Panc1 (cell line): Measurements from ENCODE around the gene IFIH1. TPM values are rescaled to one million over a fixed set of nuclear protein-coding genes. Genes with fewer than 3 reads are reported as not detected.

ENCODE experiments used
- ATAC-seq: fragments of 200-7000 bp; cut with Tn5 transposase; 2 replicates; pipeline ENCODE4 v1.9.1; 2020; ENCODE audit warnings: mild to moderate bottlenecking, moderate library complexity
- BruUV-seq: library from RNA; stranded (reverse); fragments of 400-500 nt; replicated peaks from 2 replicates; lab custom pipeline; 2021; lab: Mats Ljungman, UMichigan
- CTCF ChIA-PET: fragments of 300-600 bp; sonication (Branson Sonifier 250); formaldehyde crosslinking; loops from one replicate; lab custom pipeline; 2022; ENCODE audit warnings: antibody characterized with exemption; lab: Charles Lee
- POLR2A ChIA-PET: fragments of 300-600 bp; sonication (Branson Sonifier 250); formaldehyde crosslinking; loops from one replicate; lab custom pipeline; 2022; ENCODE audit warnings: antibody characterized with exemption; lab: Charles Lee
- DNase-seq: peaks from one replicate; pipeline ENCODE4 v3.0.0-alpha.2; 2010; ENCODE audit warnings: low read depth, low spot score
- H3K27ac ChIP-seq: 2 replicates; pipeline ENCODE4 v1.5.1; 2011; ENCODE audit warnings: mild to moderate bottlenecking, low read length, inconsistent platforms
- H3K27me3 ChIP-seq: fragments of 200-500 bp; sonication (Bioruptor generic); 2 replicates; pipeline ENCODE4 v1.6.0; 2014; ENCODE audit warnings: low read length, inconsistent platforms; ENCODE audit not compliant: control insufficient read depth, insufficient read depth
- H3K36me3 ChIP-seq: fragments of 200-500 bp; sonication (Bioruptor generic); 2 replicates; pipeline ENCODE4 v1.5.1; 2014; ENCODE audit warnings: inconsistent platforms, mild to moderate bottlenecking, low read length, moderate library complexity; ENCODE audit not compliant: control insufficient read depth, insufficient read depth
- H3K4me1 ChIP-seq: 2 replicates; pipeline ENCODE4 v1.5.1; 2011; ENCODE audit warnings: inconsistent platforms, mild to moderate bottlenecking, low read length, moderate library complexity; ENCODE audit not compliant: control insufficient read depth, insufficient read depth
- H3K4me3 ChIP-seq, 2 experiments: 2 replicates each; pipeline ENCODE4 v1.5.1; 2011 to 2012; ENCODE audit warnings: low read depth in 2 of 2, low read length in 2 of 2, mild to moderate bottlenecking in 2 of 2, inconsistent platforms in 1 of 2, moderate library complexity in 1 of 2
- H3K9me3 ChIP-seq: fragments of 200-500 bp; sonication (Bioruptor generic); 2 replicates; pipeline ENCODE4 v1.5.1; 2014; ENCODE audit warnings: low read depth, mild to moderate bottlenecking, inconsistent platforms, low read length, moderate library complexity; ENCODE audit not compliant: control insufficient read depth, insufficient read depth
- POLR2AphosphoS5 ChIP-seq: IDR thresholded peaks from 2 replicates; pipeline ENCODE4 v1.6.1; 2012; ENCODE audit warnings: mild to moderate bottlenecking, low read depth, low read length, moderate library complexity
- SIN3A ChIP-seq: IDR thresholded peaks from 2 replicates; pipeline ENCODE4 v1.6.1; 2012; ENCODE audit warnings: low read depth, mild to moderate bottlenecking, low read length, moderate library complexity, borderline replicate concordance; ENCODE audit not compliant: insufficient read depth
- TCF7L2 ChIP-seq: IDR thresholded peaks from 2 replicates; pipeline ENCODE4 v1.6.1; 2011; ENCODE audit warnings: mild to moderate bottlenecking, low read depth, low read length, inconsistent platforms
- in situ Hi-C: cut with HindIII; loops from 2 replicates; pipeline ENCODE4 v1.10.0; 2016; ENCODE audit warnings: low sequenced_read_pairs, low pct_unique_long_range_greater_than_20kb
- intact Hi-C: fragments of 100-400 bp; cut with micrococcal nuclease; formaldehyde crosslinking; loops from one replicate; pipeline ENCODE4 v1.10.0; 2022; ENCODE audit not compliant: unreplicated experiment
- total RNA-seq: library from RNA; stranded (reverse); gene quantifications from one replicate; pipeline ENCODE4 v1.2.1, GENCODE V29; 2021; ENCODE audit not compliant: unreplicated experiment
- TF ChIP-seq, protein P1 (sequence below): fragments of 450-650 bp; IDR thresholded peaks from 2 replicates; pipeline ENCODE4 v1.5.1; 2017; ENCODE audit warnings: mild to moderate bottlenecking
- TF ChIP-seq, protein P2 (sequence below), 2 experiments: IDR thresholded peaks; 2 replicates each; pipeline ENCODE4 v1.6.1; 2011 to 2012; ENCODE audit warnings: low read depth in 2 of 2, control low read depth in 1 of 2, low read length in 1 of 2, mild to moderate bottlenecking in 1 of 2, moderate library complexity in 1 of 2; ENCODE audit not compliant: insufficient read depth in 1 of 2

IFIH1 gene
- total RNA-seq, 1 experiment from 2014 or later: 15.4 TPM

DNA sequence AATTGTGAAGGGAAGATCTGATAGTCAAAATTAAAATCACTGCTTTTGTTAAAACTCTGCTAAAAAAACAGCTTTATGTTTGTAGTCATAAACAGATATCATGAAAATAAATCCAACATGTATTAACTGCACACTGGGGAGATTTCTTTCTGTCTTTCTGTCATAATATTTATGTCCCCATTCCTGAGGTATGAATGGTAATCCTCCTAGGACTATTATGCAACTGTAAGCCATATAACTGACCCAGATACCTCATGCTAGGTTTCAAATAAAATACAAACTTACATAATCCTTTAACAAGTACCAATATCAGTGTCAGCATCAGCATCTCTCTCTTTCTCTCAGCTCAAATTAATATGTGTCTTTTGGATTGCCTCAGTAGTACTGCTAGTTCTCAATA lies 18.2 kb downstream of the IFIH1 start:
- Histone ChIP-seq H3K36me3 (no peaks in the 10 kb centered on the region), H3K27ac (no peak overlapping the region), H3K4me1 (no peaks in the 10 kb centered on the region), H3K4me3 (no peak overlapping the region), H3K27me3 (no peaks in the 10 kb centered on the region), H3K9me3 (no peaks in the 10 kb centered on the region)
- in situ Hi-C loops: no loop called here
- intact Hi-C loops: no loop called here
- BruUV-seq: no TSS peak
- ChIA-PET POLR2A (no interaction called here), CTCF (no interaction called here)
- ATAC-seq (no peak), DNase-seq (no peak)
- TF ChIP-seq POLR2AphosphoS5 (no peak), SIN3A (no peak), TCF7L2 (no peak)
- TF ChIP-seq, protein P1, sequence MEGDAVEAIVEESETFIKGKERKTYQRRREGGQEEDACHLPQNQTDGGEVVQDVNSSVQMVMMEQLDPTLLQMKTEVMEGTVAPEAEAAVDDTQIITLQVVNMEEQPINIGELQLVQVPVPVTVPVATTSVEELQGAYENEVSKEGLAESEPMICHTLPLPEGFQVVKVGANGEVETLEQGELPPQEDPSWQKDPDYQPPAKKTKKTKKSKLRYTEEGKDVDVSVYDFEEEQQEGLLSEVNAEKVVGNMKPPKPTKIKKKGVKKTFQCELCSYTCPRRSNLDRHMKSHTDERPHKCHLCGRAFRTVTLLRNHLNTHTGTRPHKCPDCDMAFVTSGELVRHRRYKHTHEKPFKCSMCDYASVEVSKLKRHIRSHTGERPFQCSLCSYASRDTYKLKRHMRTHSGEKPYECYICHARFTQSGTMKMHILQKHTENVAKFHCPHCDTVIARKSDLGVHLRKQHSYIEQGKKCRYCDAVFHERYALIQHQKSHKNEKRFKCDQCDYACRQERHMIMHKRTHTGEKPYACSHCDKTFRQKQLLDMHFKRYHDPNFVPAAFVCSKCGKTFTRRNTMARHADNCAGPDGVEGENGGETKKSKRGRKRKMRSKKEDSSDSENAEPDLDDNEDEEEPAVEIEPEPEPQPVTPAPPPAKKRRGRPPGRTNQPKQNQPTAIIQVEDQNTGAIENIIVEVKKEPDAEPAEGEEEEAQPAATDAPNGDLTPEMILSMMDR: no peak

DNA sequence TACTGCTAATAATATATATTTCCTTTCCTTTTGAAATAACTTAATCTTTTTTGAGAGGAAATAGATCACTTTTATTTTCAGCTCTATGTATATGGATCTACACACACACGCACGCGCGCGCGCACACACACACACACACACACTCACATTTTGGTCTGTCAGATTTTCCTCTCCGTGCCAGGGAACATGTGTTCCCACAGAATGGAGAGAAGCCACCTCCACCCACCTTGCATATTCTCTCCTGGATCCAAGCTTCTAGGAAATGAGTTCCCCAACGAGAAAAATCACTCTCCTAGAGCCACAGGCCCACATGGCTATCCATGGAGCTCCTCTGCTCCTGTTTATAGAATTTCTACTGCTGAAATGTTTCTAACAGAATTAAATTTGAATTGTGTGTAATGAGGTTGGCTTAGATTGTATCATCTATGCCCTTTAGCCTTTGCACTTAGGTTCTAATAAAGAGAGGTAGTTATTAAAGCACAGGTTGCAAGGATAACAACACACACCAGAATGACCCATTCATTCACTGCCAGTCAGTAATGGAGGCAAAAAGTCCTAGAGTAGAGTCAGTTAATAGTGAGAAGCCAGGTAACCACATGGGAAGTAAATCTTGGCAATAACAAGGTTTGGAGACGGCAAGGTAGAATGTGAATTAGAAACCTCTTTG lies 19.7 kb downstream of the IFIH1 start:
- no peak overlapping the region for H3K27ac ChIP-seq
- DNase-seq: no peak
- H3K4me1 ChIP-seq: no peaks in the 10 kb centered on the region
- no peak for ATAC-seq
- CTCF ChIA-PET: interaction anchor here (1.8 kb wide), 1 partner anchor 78 kb away, joined by 27 read pairs; no protein-coding TSS in a partner anchor
- H3K4me3 ChIP-seq: no peak overlapping the region
- no peaks in the 10 kb centered on the region for H3K9me3 ChIP-seq
- no peaks in the 10 kb centered on the region for H3K36me3 ChIP-seq
- in situ Hi-C loops (no loop called here), intact Hi-C loops (loop anchor here (1.0 to 10.0 kb wide), 4 partner anchors 78 to 714 kb away; partner anchors contain the start of gene GCG)
- TF ChIP-seq, protein P1: no peak
- TF ChIP-seq POLR2AphosphoS5: no peak
- no peak for TF ChIP-seq SIN3A
- TF ChIP-seq TCF7L2: no peak
- TF ChIP-seq, protein P2, sequence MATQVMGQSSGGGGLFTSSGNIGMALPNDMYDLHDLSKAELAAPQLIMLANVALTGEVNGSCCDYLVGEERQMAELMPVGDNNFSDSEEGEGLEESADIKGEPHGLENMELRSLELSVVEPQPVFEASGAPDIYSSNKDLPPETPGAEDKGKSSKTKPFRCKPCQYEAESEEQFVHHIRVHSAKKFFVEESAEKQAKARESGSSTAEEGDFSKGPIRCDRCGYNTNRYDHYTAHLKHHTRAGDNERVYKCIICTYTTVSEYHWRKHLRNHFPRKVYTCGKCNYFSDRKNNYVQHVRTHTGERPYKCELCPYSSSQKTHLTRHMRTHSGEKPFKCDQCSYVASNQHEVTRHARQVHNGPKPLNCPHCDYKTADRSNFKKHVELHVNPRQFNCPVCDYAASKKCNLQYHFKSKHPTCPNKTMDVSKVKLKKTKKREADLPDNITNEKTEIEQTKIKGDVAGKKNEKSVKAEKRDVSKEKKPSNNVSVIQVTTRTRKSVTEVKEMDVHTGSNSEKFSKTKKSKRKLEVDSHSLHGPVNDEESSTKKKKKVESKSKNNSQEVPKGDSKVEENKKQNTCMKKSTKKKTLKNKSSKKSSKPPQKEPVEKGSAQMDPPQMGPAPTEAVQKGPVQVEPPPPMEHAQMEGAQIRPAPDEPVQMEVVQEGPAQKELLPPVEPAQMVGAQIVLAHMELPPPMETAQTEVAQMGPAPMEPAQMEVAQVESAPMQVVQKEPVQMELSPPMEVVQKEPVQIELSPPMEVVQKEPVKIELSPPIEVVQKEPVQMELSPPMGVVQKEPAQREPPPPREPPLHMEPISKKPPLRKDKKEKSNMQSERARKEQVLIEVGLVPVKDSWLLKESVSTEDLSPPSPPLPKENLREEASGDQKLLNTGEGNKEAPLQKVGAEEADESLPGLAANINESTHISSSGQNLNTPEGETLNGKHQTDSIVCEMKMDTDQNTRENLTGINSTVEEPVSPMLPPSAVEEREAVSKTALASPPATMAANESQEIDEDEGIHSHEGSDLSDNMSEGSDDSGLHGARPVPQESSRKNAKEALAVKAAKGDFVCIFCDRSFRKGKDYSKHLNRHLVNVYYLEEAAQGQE (IDR thresholded peaks at IDR 0.05; ENCODE audit: insufficient read depth in 1 of 2, low read depth in 2 of 2, low read length in 1 of 2): no peak
- POLR2A ChIA-PET: no interaction called here
- H3K27me3 ChIP-seq: no peaks in the 10 kb centered on the region
- no TSS peak for BruUV-seq
